HG02623 (cell line): ENCODE results near the gene STK32C.

Experiments
- ATAC-seq: cut with Tn5 transposase; IDR thresholded peaks from one replicate; pipeline ENCODE4 v1.9.1; 2021; ENCODE audit warnings: moderate library complexity; ENCODE audit not compliant: unreplicated experiment

Gene STK32C

GRCh38 chr10:132236161-132236560, 71.6 kb downstream of the STK32C start:
- no peak for ATAC-seq

GRCh38 chr10:132234860-132235259, 72.9 kb downstream of the STK32C start:
- ATAC-seq: no peak

- ATAC-seq: no peak
These were observed 74.2 kb downstream of the STK32C start for GRCh38 chr10:132233501-132234085.

- ATAC-seq: no peak
These were observed 74.8 kb downstream of the STK32C start for GRCh38 chr10:132232981-132233380.

GRCh38 chr10:132232023-132232951, 75.5 kb downstream of the STK32C start:
- no peak for ATAC-seq

GRCh38 chr10:132231656-132232022, 76.1 kb downstream of the STK32C start:
- no peak for ATAC-seq

GRCh38 chr10:132230557-132231210, 77.1 kb downstream of the STK32C start:
- no peak for ATAC-seq

- peak; percentile 54 for ATAC-seq
These were observed 77.8 kb downstream of the STK32C start for GRCh38 chr10:132229834-132230556.

- ATAC-seq: no peak
These were observed 78.7 kb downstream of the STK32C start for GRCh38 chr10:132229096-132229495.

- ATAC-seq: no peak
These were observed 79.1 kb downstream of the STK32C start for GRCh38 chr10:132228616-132229015.

- ATAC-seq: no peak
These were observed 79.8 kb downstream of the STK32C start for GRCh38 chr10:132227851-132228390.

- ATAC-seq: no peak
These were observed 81.0 kb downstream of the STK32C start for GRCh38 chr10:132226586-132227405.

- no peak for ATAC-seq
These were observed 81.9 kb downstream of the STK32C start for GRCh38 chr10:132225849-132226205.

- no peak for ATAC-seq
These were observed 82.5 kb downstream of the STK32C start for GRCh38 chr10:132225073-132225848.

- no peak for ATAC-seq
These were observed 83.2 kb downstream of the STK32C start for GRCh38 chr10:132224343-132225072.

GRCh38 chr10:132223611-132224342, 84.0 kb downstream of the STK32C start:
- no peak for ATAC-seq

GRCh38 chr10:132223156-132223590, 84.6 kb downstream of the STK32C start:
- peak; percentile 91 for ATAC-seq

- ATAC-seq: no peak
These were observed 85.0 kb downstream of the STK32C start for GRCh38 chr10:132222726-132223125.
